ENCODE measurements around the gene CHMP1B. TPM values are rescaled to one million over a fixed set of nuclear protein-coding genes. Genes with fewer than 3 reads are reported as not detected.
A peak's percentile ranks its signal among the peaks of the same experiment; 100 is the strongest.

The CHMP1B gene, protein sequence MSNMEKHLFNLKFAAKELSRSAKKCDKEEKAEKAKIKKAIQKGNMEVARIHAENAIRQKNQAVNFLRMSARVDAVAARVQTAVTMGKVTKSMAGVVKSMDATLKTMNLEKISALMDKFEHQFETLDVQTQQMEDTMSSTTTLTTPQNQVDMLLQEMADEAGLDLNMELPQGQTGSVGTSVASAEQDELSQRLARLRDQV
- total RNA-seq, result 10 to 100 TPM; 54.5 to 95.0 TPM
- long read RNA-seq, transcript CHMP1B-201 (1 exons, 3,054 nt), result major isoform, 82 of 83 reads
- long read RNA-seq, partial matches to known transcripts, result 0 of 83 reads
- long read RNA-seq, other reads (novel, unspliced or antisense), result 1 of 83 reads

DNA sequence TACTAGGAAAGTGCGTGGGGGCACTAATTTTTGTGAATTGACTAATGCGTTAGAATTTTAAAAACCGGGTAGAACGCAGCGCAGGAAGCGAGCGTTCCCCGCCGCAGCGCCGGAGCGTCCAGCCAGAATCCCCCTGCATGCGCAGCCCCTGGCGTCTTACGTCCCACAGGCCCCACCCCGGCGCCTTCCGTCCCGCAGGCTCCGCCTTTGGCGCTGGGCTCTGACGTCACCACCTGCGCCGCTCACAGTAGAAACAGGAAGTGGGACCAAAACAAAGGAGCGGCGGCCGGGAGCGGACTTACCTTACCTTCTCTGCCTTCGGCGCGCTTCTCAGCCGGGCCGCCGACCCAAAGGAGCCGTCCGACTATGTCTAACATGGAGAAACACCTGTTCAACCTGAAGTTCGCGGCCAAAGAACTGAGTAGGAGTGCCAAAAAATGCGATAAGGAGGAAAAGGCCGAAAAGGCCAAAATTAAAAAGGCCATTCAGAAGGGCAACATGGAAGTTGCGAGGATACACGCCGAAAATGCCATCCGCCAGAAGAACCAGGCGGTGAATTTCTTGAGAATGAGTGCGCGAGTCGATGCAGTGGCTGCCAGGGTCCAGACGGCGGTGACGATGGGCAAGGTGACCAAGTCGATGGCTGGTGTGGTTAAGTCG is at the start of gene CHMP1B:
TSS of gene CHMP1B (plus strand) at position 268 of the 660 bp plus-strand sequence. CDS start at position 367, 99 bp downstream.
- DNase-seq (peak; percentile 97 to 100), ATAC-seq (peak; percentile 93)
- intact Hi-C loops (cut with DNase I, micrococcal nuclease), result no loop called here

DNA sequence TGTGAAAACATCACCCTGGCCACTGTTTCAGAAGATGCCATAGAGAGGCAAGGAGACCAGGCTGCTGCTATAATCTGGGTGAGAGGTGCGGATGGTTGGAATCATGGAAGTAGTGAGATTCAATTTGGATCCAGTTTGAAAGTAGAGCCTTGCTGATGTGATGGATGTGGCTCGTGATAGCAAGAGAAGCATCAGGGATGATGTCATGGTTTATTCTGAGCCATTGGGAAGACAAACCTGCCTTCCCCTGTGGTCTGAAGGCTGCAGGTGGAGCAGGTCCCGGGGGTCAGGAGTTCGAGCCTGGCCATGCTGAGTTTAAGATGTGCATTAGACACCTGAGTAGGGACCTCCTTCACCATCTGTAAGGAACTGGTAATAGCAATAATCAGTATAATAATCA is 49.6 kb upstream of the CHMP1B start:
- DNase-seq, result no peak
- ATAC-seq, result no peak
- intact Hi-C loops (cut with DNase I, micrococcal nuclease), result no loop called here

DNA sequence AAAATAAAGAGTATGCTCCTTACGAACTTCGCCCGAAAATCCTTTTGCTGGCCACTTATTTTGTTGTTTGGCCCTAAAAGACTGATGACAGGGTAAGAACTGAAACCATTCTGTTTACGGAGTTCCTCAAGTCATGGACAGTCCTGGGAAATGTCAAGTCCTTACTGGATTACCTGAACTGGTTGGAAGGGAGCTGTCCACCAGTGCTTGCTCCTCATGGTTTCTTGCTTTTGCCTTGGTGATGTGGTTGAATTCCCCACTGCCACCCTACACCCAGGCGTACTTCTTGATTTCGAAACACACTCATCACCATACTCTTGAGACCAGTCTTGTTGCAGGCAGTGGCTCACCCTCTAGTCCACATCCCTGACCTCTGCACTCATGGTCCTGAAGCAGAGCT is 49.1 kb upstream of the CHMP1B start:
- intact Hi-C loops (cut with DNase I, micrococcal nuclease), result no loop called here
- DNase-seq, result no peak
- ATAC-seq, result no peak

DNA sequence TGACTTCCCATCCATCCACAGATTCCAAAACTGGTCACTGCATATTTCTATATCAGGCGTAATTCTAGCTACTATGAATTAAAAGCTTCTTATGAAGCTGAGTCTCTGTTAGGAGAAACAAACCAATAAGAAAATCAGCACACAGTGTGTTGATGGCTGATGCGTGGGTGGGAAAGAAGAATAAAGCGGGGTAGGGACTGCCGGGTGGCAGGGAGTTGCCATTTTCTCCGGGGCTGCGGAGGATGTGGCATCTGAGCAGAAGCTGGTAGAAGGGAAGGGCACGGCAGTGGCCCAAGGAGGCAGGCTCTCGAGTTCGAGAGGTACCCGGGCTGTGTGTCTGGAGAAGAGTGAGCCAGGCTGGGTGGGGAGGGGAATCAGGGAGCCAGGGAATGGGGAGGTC is 48.6 kb upstream of the CHMP1B start:
- no peak for ATAC-seq
- intact Hi-C loops (cut with DNase I, micrococcal nuclease), result no loop called here

DNA sequence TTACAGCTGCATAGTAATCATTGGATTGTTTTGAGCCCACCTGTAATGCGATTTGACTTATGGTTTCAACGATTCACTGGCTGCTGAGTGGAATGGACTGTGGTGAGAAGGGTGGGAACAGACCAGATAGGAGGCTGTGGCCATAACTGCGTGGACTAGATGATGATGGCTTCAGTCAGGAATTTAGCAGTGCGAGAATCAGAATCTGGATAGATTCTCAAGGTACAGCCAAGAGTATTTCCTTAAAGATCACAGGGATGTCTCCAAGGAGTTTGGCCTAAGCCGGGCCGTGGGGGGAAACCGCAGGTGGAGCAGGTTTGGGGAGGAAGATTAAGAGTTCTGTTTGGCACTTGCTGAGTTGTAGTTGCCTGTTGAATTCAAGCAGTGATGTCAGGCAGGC is 44.0 kb upstream of the CHMP1B start:
- intact Hi-C loops (cut with DNase I, micrococcal nuclease), result no loop called here
- DNase-seq, result no peak

More for the DNA sequence above, 48.6 kb upstream of the CHMP1B start:
- no peak for DNase-seq

DNA sequence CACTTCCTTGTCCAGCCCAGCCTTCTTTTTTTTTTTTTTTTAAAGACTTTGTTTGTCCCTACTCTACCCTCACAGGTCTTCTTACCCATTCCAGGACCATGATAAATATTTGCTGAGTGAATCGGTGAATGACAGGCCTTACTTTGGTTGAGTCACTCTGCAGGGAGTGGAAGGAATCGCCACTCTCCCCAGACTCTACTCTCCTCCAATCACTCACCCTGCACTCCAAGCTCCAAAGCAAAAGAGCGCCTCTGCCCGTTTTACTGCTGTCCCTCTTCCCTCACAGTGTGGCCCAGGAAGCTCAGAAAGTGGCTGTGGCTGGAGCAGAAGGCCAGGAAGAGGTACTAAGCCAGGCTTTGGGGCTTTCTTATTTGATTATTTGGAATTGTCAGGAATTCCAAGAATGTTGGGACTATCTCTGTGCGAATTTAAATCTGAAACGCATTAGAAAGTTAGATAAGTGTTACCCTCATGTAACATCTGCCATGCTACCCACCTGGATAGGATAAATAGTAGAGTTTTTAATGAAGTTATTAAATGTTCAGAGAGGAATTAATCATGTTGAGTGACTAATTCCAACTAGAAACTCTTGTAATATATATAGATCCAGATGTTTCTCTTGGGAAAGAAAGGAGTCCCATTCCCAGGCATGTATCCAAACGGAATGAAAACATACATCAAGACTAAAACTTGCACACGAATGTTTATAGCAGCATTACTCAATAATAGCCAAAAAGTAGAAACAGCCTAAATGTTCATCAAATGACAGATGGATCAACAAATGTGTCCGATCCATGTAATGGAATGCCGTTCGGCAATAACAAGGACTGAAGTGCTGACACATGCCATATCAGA is 43.0 kb upstream of the CHMP1B start:
- ATAC-seq (no peak), DNase-seq (no peak)
- intact Hi-C loops (cut with DNase I, micrococcal nuclease), result no loop called here

More for the DNA sequence above, 44.0 kb upstream of the CHMP1B start:
- no peak for ATAC-seq

DNA sequence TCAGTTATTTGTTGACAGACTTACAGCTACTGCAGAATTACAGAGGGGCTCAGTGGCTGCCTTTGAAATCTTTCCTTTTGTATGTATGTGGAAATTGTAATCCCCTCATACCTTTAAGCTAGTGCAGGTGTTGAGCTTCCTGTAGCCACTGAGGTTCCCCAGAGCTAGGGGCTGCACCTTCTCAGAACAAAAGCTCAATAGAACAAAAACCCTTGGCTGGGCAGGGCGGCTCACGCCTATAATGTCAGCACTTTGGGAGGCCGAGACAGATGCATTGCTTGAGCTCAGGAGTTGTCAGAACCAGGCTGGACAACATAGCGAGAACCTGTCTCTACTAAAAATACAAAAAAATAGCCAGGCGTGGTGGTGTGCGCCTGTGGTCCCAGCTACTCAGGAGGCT is 41.3 kb upstream of the CHMP1B start:
- no peak for ATAC-seq
- intact Hi-C loops (cut with DNase I, micrococcal nuclease), result no loop called here
- DNase-seq, result no peak

DNA sequence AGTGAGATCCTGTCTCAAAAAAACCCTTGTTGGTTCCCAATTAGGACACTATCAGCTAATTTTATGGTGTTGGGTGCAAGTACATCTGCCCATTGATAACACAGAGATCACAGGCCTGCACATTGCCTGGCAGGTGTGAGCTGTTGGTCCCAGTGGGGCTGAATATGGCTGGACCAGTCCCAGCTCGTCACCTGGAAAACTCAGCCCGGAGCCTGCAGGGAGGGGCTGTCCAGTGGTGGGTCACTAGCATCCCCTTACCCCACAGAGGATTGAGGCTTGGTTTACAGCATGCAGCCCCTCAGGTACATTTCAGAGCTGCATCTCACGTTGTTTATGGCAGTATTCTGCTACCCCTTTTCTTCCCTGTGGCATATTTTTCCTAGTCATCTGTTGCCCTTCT is 40.8 kb upstream of the CHMP1B start:
- DNase-seq, result no peak
- intact Hi-C loops (cut with DNase I, micrococcal nuclease), result no loop called here
- ATAC-seq, result no peak

DNA sequence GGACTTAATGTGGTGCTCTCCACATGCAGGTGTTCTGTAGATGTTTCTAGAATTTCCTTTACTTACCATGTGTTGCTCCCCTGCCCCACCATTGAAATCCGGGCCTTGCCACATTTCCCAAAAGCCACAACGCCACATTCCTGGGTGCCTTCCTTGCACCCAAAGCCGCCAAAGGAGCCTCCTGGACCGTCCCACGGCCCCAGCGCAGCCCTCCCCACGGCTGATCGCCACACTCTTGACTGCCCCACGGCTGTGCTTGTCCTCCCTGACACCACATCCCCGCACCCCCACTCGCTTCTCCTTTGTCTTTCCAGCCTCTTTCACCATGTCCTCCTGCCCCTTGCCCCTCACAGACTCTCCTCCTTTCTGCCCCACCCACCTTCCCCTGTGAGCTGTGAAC is 40.2 kb upstream of the CHMP1B start:
- intact Hi-C loops (cut with DNase I, micrococcal nuclease), result no loop called here
- DNase-seq, result no peak

DNA sequence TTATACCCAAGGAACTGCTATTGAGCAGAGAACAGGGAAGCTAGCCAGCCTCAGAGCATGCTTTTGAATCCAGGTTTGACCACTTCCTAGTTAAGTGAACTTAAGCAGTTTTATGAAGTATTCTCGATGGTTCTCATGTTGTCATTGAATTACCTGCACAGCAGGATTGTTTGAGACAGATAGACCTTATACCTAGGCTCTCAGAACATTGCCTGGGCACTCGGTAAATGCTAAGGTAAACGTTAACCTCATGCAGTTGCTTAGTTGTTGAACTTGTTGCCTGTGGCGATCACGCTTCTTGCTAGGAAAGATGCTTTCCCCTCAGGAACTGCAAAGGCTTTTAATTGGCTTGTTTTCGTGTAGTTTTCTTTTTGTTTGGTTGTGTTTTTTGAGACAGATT is 34.0 kb upstream of the CHMP1B start:
- DNase-seq, result no peak
- ATAC-seq, result no peak
- intact Hi-C loops (cut with DNase I, micrococcal nuclease), result no loop called here

More for the DNA sequence above, 40.2 kb upstream of the CHMP1B start:
- ATAC-seq, result no peak

DNA sequence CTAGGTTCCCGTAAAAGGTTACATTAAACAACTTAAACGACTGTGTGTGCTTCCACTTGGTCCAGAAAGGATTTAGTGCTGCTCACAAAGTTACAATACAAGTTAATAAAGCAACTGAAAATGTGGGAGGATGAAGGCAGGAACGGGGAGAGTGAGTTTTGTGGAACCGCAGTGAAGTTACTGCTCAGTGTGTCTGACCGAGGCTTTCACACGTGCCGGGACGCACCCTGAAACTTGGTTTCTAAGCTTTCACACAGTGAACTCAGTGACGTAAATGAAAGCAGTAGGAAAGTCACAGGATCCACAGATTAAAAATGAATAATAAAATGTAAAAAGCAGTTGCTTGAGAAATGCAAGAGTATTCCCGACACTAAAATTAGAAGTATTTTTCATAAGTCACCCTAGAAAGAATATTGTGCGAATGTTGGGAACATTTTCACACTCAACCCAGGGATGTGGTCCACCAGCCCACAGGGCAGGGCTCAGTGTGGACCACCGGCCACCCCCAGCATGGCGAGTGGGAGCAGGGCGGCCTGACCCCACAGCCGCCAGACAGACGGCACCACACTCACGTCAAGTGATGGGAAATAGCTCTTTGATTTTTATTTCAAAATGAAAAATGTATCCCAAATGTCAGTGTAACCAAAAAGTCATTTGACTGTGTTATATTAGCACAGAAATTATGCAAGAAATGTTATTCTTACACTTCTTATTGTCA is 32.6 kb upstream of the CHMP1B start:
- DNase-seq (no peak), ATAC-seq (no peak)
- intact Hi-C loops (cut with DNase I, micrococcal nuclease), result no loop called here

DNA sequence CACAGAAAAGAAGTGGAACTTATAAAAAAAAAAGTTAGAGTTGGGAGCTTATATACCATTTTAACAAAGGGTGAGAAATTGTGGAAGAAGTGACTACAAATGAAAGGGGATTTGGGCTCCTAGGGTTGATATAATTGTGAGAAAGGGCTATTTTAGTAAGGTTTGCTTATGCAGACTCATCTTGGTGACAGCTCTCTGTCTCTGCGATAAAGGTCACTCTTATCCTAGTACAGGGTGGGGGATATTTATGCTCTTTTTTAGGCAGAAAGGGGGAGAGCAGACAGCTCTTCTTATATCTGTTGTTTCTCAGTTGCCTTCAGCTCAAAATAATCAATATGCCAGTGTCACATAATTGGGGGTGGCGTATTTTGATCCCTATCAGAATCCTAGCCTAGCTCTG is 31.3 kb upstream of the CHMP1B start:
- DNase-seq, result no peak
- intact Hi-C loops (cut with DNase I, micrococcal nuclease), result no loop called here

DNA sequence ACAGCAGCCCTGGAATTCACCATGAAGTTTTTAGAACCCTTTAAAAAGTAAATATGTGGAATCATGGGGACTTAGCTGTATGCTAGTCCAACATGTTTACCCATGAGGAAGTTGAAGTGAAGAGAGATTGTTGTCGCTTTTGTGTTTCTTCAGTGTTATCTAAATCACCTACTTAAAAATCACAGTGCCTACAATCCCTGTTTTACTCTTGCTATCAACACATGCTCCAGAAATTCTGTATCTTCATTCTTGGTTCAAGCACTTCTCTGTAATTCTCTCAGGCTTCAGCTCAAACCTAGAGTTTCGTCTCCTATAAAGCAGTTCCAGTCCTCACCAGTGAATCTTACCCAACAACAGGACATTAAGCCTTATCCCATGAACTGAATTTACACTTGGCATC is 30.5 kb upstream of the CHMP1B start:
- intact Hi-C loops (cut with DNase I, micrococcal nuclease), result no loop called here
- ATAC-seq (no peak), DNase-seq (no peak)

More for the DNA sequence above, 31.3 kb upstream of the CHMP1B start:
- ATAC-seq, result no peak

DNA sequence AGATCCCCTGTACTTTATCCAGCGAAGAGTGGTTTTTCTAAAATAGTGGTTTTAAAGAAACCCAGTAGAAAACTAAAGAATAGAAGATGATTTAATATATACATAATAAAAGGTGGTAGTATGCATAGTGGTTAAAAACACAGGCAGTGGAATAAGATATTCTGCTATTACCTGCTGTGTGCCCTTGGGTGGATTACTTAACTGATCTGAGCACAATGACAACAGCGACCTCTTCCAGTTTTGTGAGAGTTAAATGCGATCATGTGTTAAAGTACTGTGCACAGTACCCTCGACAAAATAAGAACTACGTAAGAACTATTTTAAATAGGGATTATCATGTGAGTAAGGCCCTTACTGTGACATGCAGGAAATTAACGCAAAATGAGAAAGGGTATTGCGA is 30.0 kb upstream of the CHMP1B start:
- ATAC-seq, result no peak
- DNase-seq, result no peak
- intact Hi-C loops (cut with DNase I, micrococcal nuclease), result no loop called here

DNA sequence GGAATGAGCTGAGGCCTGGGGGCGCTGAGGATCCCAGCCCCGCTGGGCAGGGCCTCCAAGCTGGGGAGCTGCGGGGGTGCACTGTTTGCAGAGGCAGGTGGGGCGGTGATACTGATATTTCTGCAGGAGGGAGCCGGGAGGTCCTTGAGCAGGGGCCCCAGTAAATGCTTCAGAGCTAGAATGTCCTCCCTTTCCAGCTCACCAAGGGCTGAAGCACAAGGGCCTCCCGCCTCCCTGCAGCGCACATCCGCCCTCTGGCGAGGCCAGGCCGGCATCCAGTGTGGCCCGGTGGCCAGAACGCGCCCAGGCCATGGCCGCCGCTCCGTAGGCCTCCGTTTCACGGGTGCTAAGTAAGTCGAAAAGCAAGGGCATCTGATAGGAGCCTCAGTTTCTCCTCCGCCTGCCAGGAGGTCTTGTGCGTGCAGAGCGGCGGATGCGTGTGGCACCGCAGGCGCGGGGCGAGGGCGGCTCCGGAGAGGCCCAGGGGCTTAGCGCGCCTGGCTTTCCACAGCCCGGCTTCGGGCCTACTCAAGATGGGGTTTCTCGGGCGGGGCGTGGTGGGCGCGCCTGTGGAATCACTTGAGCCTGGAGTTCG is 29.5 kb upstream of the CHMP1B start:
- intact Hi-C loops (cut with DNase I, micrococcal nuclease), result no loop called here

DNA sequence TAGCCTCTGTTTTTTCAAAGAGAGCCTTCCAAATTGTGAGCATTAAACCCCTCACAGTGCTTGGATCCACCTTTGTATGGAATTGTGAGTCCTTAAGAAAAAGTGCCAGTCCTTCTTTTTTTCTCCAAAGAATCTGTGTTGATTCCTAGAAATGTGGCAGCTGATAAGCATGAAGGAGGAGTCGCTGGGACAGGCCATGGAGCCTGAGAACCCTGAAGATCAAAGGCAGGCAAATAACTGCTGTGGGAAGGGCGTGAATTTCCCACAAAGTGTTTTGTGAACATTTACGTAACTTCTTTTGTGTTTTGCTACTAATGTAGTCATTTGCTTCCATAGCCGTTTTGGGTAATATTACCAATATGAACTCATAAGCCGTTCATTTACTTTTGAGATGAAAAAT is 27.7 kb upstream of the CHMP1B start:
- intact Hi-C loops (cut with DNase I, micrococcal nuclease), result no loop called here
- DNase-seq (no peak), ATAC-seq (no peak)

More for the DNA sequence above, 29.5 kb upstream of the CHMP1B start:
- DNase-seq (no peak), ATAC-seq (no peak)

DNA sequence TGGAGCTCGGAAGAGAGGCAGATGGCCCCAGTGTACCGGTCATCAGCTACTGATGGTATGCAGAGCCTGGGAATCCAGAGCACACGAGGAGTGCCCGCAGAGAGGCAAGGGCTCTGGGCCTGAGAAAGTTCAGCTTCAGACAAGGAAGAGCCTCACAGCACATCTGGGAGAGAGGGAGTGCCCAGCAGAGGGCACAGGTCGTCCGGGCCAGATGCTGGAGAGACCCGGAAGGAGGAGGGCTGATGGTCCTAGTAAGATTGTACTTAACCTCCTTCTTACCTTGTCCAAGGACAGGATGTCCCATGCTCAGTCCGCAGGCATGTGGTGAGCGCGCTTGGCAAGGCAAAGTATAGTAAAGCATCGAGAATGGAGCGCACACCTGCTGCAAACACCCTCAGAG is 24.4 kb upstream of the CHMP1B start:
- ATAC-seq, result peak; percentile 52
- intact Hi-C loops (cut with DNase I, micrococcal nuclease), result no loop called here
- no peak for DNase-seq

DNA sequence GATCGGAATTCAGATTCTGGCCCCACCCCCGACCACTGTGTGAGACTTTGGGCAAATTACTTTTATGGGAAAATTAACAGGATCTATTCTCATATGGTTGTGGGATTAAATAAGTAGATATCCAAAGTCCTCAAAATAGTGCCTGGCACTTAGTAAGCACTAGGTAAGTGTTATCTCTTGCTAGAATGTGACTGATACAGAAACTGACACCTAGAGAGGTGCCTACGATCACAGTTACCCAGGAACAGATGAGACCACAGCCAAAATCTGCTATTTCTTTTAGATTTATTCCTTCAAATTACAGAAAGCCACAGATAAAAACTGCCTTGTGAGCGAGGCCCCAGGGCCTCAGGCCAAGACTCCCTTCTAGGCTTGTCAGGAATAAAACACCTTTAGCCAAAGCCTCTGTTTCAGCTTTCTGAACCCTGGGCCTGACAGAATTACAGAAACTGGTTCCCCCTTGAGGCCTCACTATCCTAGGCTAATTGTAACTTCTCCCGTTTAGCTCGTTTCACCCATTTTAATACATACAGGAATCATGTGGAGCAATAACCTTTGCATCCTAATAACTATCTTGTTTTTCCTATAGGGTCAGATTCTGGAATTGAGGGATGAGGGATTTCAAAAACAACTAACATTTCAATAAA is 22.3 kb upstream of the CHMP1B start:
- DNase-seq (no peak), ATAC-seq (no peak)
- intact Hi-C loops (cut with DNase I, micrococcal nuclease), result no loop called here

Data from left colon (tissue), 2 donors.